ENCODE measurements around the gene GALNT17. TPM values are rescaled to one million over a fixed set of nuclear protein-coding genes. Genes with fewer than 3 reads are reported as not detected.

The GALNT17 gene
- polyA plus RNA-seq, 2 of the 4 experiments (the other 2 are of a cell fraction) = not detected

DNA sequence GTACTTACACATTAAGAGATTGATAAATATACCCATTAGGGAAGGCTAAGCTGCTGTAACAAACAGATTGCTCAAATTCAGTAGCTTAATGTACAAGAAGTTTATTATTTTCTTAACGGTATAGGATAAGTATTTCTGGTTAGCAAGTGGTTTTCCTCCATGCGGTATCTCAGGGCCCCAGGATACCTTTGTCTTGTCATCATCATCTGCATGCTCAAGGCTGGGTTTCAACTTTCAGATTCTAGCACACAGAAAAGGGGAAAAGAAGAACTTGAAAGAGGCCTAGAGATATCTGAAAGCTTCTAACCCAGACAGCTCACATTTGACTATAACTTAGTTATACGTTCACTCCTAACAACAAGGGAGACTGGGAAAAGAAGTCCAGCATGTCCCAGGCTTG, 11.8 kb upstream of the GALNT17 start:
- no peak overlapping the region for H3K4me3 ChIP-seq
- ATAC-seq (no peak), FAIRE-seq (no peak), DNase-seq (ENCODE audit: low read depth in 1 of 2, low spot score in 1 of 2) (no peak)
- ChIA-PET POLR2A (interaction anchor here (0.5 kb wide), 1 partner anchor 348 kb away, joined by 3 read pairs; no protein-coding TSS in a partner anchor), CTCF (interaction anchor here (0.6 kb wide), 1 partner anchor 904 kb away, joined by 3 read pairs; no protein-coding TSS in a partner anchor)
- no peak overlapping the region for H3K4me2 ChIP-seq
- 21% methylated on average over 3 of the region's 3 CpGs for WGBS (ENCODE audit: missing lambda C conversion rate)
- TF ChIP-seq ZC3H11A (IDR thresholded peaks at IDR 0.05) (no peak), E2F6 (IDR thresholded peaks at IDR 0.05; ENCODE audit: borderline replicate concordance, low read depth) (no peak), POLR2AphosphoS2 (conservative IDR thresholded peaks at IDR 0.05; ENCODE audit: low read length) (no peak), FOSL2 (IDR thresholded peaks at IDR 0.05) (no peak), FOSL2 (CRISPR knock-in tag; IDR thresholded peaks at IDR 0.05) (no peak), TP53 (CRISPR knock-in tag; IDR thresholded peaks at IDR 0.05) (no peak), RCOR1 (IDR thresholded peaks at IDR 0.05; ENCODE audit: low read depth, low read length) (no peak), SREBF2 (IDR thresholded peaks at IDR 0.05) (no peak), JUNB (IDR thresholded peaks at IDR 0.05) (no peak), CHD2 (IDR thresholded peaks at IDR 0.05; ENCODE audit: low read length, partially characterized antibody) (no peak), MAZ (IDR thresholded peaks at IDR 0.05; ENCODE audit: borderline replicate concordance, low read depth, low read length) (no peak), FOXS1 (CRISPR knock-in tag; IDR thresholded peaks at IDR 0.05) (no peak), TFCP2L1 (CRISPR knock-in tag; IDR thresholded peaks at IDR 0.05) (no peak), MYC (IDR thresholded peaks at IDR 0.05; ENCODE audit: borderline replicate concordance, low read length) (no peak), GATA3 (IDR thresholded peaks at IDR 0.05; ENCODE audit: borderline replicate concordance) (no peak), EP300 (IDR thresholded peaks at IDR 0.05) (no peak), KDM1A (IDR thresholded peaks at IDR 0.05; ENCODE audit: low read depth) (no peak), KDM5A (IDR thresholded peaks at IDR 0.05) (no peak), ZNF302 (CRISPR knock-in tag; IDR thresholded peaks at IDR 0.05) (no peak), RNF2 (IDR thresholded peaks at IDR 0.05; ENCODE audit: borderline replicate concordance, low read depth) (no peak)
- no peak overlapping the region for H3K27ac ChIP-seq
- H3K4me1 ChIP-seq = no peaks in the 10 kb centered on the region
- no peaks in the 10 kb centered on the region for H3K9me3 ChIP-seq

- WGBS (ENCODE audit: missing lambda C conversion rate) = 4% methylated on average over 3 of the region's 3 CpGs
- TF ChIP-seq NR3C1 (IDR thresholded peaks at IDR 0.05) (no peak), POLR2A (IDR thresholded peaks at IDR 0.05; ENCODE audit: low read length) (no peak), RAD21 (conservative IDR thresholded peaks at IDR 0.05 in 1 of 2, IDR thresholded peaks at IDR 0.05 in 1 of 2) (no peak), CHD4 (IDR thresholded peaks at IDR 0.05; ENCODE audit: borderline replicate concordance) (no peak), KDM5A (IDR thresholded peaks at IDR 0.05) (no peak), HOXB5 (CRISPR knock-in tag; IDR thresholded peaks at IDR 0.05) (no peak)
- TF ChIP-seq, protein P1, sequence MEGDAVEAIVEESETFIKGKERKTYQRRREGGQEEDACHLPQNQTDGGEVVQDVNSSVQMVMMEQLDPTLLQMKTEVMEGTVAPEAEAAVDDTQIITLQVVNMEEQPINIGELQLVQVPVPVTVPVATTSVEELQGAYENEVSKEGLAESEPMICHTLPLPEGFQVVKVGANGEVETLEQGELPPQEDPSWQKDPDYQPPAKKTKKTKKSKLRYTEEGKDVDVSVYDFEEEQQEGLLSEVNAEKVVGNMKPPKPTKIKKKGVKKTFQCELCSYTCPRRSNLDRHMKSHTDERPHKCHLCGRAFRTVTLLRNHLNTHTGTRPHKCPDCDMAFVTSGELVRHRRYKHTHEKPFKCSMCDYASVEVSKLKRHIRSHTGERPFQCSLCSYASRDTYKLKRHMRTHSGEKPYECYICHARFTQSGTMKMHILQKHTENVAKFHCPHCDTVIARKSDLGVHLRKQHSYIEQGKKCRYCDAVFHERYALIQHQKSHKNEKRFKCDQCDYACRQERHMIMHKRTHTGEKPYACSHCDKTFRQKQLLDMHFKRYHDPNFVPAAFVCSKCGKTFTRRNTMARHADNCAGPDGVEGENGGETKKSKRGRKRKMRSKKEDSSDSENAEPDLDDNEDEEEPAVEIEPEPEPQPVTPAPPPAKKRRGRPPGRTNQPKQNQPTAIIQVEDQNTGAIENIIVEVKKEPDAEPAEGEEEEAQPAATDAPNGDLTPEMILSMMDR (IDR thresholded peaks at IDR 0.05) = no peak
- H3K9me3 ChIP-seq = peaks cover 4% of the 10 kb centered on the region; the same call in 1 of the 3 replicates
- POLR2A ChIA-PET = no interaction called here
- DNase-seq (ENCODE audit: low read depth in 1 of 2, low spot score in 1 of 2) (no peak), ATAC-seq (no peak), FAIRE-seq (no peak)
- CTCF ChIA-PET = no interaction called here
- H3K4me3 ChIP-seq = no peak overlapping the region
- H3K4me1 ChIP-seq = no peaks in the 10 kb centered on the region
- H3K27ac ChIP-seq = no peak overlapping the region
- H3K4me2 ChIP-seq = no peak overlapping the region
These were observed 2.8 kb upstream of the GALNT17 start for GRCh38 chr7:71129126-71129525.
